SK-N-SH (cell line): Measurements from ENCODE around the gene GTF2H4. TPM values are rescaled to one million over a fixed set of nuclear protein-coding genes. Genes with fewer than 3 reads are reported as not detected.
"Not testable (repeated sequence)": the region's sequence is repeated elsewhere in the genome, so short reads cannot be mapped to it uniquely, and the experiment has no call there.

Source experiments
- CTCF ChIA-PET: fragments of 300-600, 350-600 bp; formaldehyde crosslinking; extraction: SDS; loops from one replicate; lab custom pipeline; 2021; lab: Yijun Ruan, JAX
- POLR2A ChIA-PET: fragments of 350-600 bp; sonication (Branson Sonifier 250); formaldehyde crosslinking; extraction: SDS; loops from one replicate; lab custom pipeline; 2020; ENCODE audit warnings: antibody characterized with exemption, inconsistent platforms; lab: Yijun Ruan, JAX
- DNase-seq: peaks from one replicate; pipeline ENCODE4 v3.0.0; 2012
- H2AFZ ChIP-seq: fragments of 200-600 bp; sonication (generic); 2 replicates; pipeline ENCODE4 v1.8.1; 2016; ENCODE audit warnings: antibody characterized with exemption, mild to moderate bottlenecking, low read depth
- H3F3A ChIP-seq: fragments of 200-600 bp; sonication (generic); replicated peaks from 2 replicates; pipeline ENCODE3; 2016; ENCODE audit warnings: antibody characterized with exemption, mild to moderate bottlenecking; ENCODE audit not compliant: insufficient read depth
- H3K27ac ChIP-seq, 2 experiments: fragments of 200-500 bp in 1 of 2; fragments of 200-600 bp in 1 of 2; sonication (Bioruptor generic) in 1 of 2; sonication (generic), shearing (Covaris generic) in 1 of 2; 2 replicates each; pipeline versions ENCODE4 v1.5.1 to v1.6.1; 2014 to 2016; ENCODE audit warnings: low read depth in 2 of 2, inconsistent platforms in 1 of 2, low read length in 1 of 2, mild to moderate bottlenecking in 1 of 2, mixed read lengths in 1 of 2
- H3K27me3 ChIP-seq: fragments of 200-600 bp; sonication (generic), shearing (Covaris generic); 2 replicates; pipeline ENCODE4 v1.6.1; 2016; ENCODE audit warnings: mixed run types; ENCODE audit not compliant: insufficient read depth
- H3K36me3 ChIP-seq, 2 experiments: fragments of 200-500 bp in 1 of 2; fragments of 200-600 bp in 1 of 2; sonication (Bioruptor generic) in 1 of 2; sonication (generic) in 1 of 2; replicated peaks in 1 of 2; 2 replicates each; pipeline versions ENCODE3 to v1.5.1; 2014 to 2016; ENCODE audit warnings: low read length in 1 of 2, mild to moderate bottlenecking in 1 of 2; ENCODE audit not compliant: insufficient read depth in 2 of 2, control insufficient read depth in 1 of 2
- H3K4me1 ChIP-seq, 2 experiments: fragments of 200-500 bp in 1 of 2; fragments of 200-600 bp in 1 of 2; sonication (Bioruptor generic) in 1 of 2; sonication (generic), shearing (Covaris generic) in 1 of 2; 2 replicates each; pipeline versions ENCODE4 v1.5.1 to v1.6.1; 2014 to 2016; ENCODE audit warnings: low read depth in 1 of 2, low read length in 1 of 2, mixed run types in 1 of 2; ENCODE audit not compliant: insufficient read depth in 2 of 2, control insufficient read depth in 1 of 2
- H3K4me2 ChIP-seq: fragments of 200-600 bp; sonication (generic), shearing (Covaris generic); 2 replicates; pipeline ENCODE4 v1.6.1; 2017; ENCODE audit warnings: mixed run types
- H3K4me3 ChIP-seq, 2 experiments: fragments of 200-500 bp in 1 of 2; fragments of 200-600 bp in 1 of 2; sonication (Bioruptor generic) in 1 of 2; sonication (generic), shearing (Covaris generic) in 1 of 2; 2 replicates each; pipeline versions ENCODE4 v1.5.1 to v1.8.1; 2014 to 2016; ENCODE audit warnings: low read depth in 2 of 2, inconsistent platforms in 1 of 2, low read length in 1 of 2, mild to moderate bottlenecking in 1 of 2, mixed read lengths in 1 of 2, moderate library complexity in 1 of 2
- H3K79me2 ChIP-seq: fragments of 200-600 bp; sonication (generic); 2 replicates; pipeline ENCODE4 v1.8.1; 2017; ENCODE audit warnings: mild to moderate bottlenecking; ENCODE audit not compliant: insufficient read depth
- H3K9ac ChIP-seq: fragments of 200-600 bp; sonication (generic); 2 replicates; pipeline ENCODE4 v1.6.1; 2017; ENCODE audit warnings: mixed run types
- H3K9me2 ChIP-seq: fragments of 200-600 bp; sonication (generic); 2 replicates; pipeline ENCODE4 v1.6.1; 2017; ENCODE audit warnings: mixed run types
- H3K9me3 ChIP-seq: fragments of 200-600 bp; sonication (generic); 2 replicates; pipeline ENCODE4 v1.6.1; 2017; ENCODE audit warnings: mixed run types, mild to moderate bottlenecking, moderate library complexity
- H4K20me1 ChIP-seq: fragments of 200-600 bp; sonication (generic); 2 replicates; pipeline ENCODE4 v1.6.1; 2017; ENCODE audit warnings: mild to moderate bottlenecking, mixed run types; ENCODE audit not compliant: insufficient read depth
- EP300 ChIP-seq, 2 experiments: IDR thresholded peaks; 2 replicates each; pipeline versions ENCODE4 v1.4.0 to v1.6.1; 2012; ENCODE audit warnings: borderline replicate concordance in 1 of 2, low read depth in 1 of 2, low read length in 1 of 2
- FOXJ3 ChIP-seq: sonication (generic); formaldehyde crosslinking; IDR thresholded peaks from 2 replicates; pipeline ENCODE4 v1.5.1; 2020; ENCODE audit warnings: mild to moderate bottlenecking, missing genetic modification reagents
- GABPA ChIP-seq: IDR thresholded peaks from 2 replicates; pipeline ENCODE4 v1.4.0; 2012; ENCODE audit warnings: low read depth, mild to moderate bottlenecking
- GATA2 ChIP-seq: sonication (generic); formaldehyde crosslinking; IDR thresholded peaks from 2 replicates; pipeline ENCODE4 v1.5.0; 2020; ENCODE audit warnings: mild to moderate bottlenecking, missing genetic modification reagents
- JUND ChIP-seq: IDR thresholded peaks from 2 replicates; pipeline ENCODE4 v1.4.0; 2012
- NFIC ChIP-seq: IDR thresholded peaks from 2 replicates; pipeline ENCODE4 v1.4.0; 2012; ENCODE audit warnings: borderline replicate concordance
- NRF1 ChIP-seq: IDR thresholded peaks from 2 replicates; pipeline ENCODE4 v1.6.1; 2012; ENCODE audit warnings: low read depth, mild to moderate bottlenecking, low read length
- SIN3A ChIP-seq: IDR thresholded peaks from 2 replicates; pipeline ENCODE4 v1.6.1; 2012; ENCODE audit warnings: low read depth, mild to moderate bottlenecking, low read length, moderate library complexity, borderline replicate concordance
- TAF1 ChIP-seq: IDR thresholded peaks from 2 replicates; pipeline ENCODE4 v1.6.1; 2012; ENCODE audit warnings: low read depth, mild to moderate bottlenecking, low read length, moderate library complexity, borderline replicate concordance
- TEAD4 ChIP-seq: IDR thresholded peaks from 2 replicates; pipeline ENCODE4 v1.4.0; 2012; ENCODE audit warnings: mild to moderate bottlenecking, borderline replicate concordance; ENCODE audit not compliant: insufficient read depth
- USF1 ChIP-seq: IDR thresholded peaks from 2 replicates; pipeline ENCODE4 v1.4.0; 2012; ENCODE audit warnings: low read depth, borderline replicate concordance
- WGBS: methylation state at CpG from one replicate; pipeline ENCODE4 v1.1.6; 2017; ENCODE audit warnings: low lambda C conversion rate; 5-methylcytosine and 5-hydroxymethylcytosine counted together
- polyA plus RNA-seq, 3 experiments: library from polyadenylated mRNA; depleted of rRNA; stranded (reverse); fragments of >200 nt; gene quantifications; 2 replicates each; pipeline ENCODE4 v1.2.3, GENCODE V29; 2012
- TF ChIP-seq, protein P1 (sequence below): fragments of 150-350 bp; IDR thresholded peaks from 2 replicates; pipeline ENCODE4 v1.6.1; 2016; ENCODE audit warnings: mild to moderate bottlenecking, low read depth, low read length

Gene GTF2H4
- polyA plus RNA-seq, 1 of the 3 experiments (the other 2 are of a cell fraction): 30.7 TPM

GRCh38 chr6:30902709-30903108 lies 5.3 kb upstream of the GTF2H4 start:
- no peak overlapping the region for H3K4me2 ChIP-seq
- no peaks in the 10 kb centered on the region for H3K9me2 ChIP-seq
- ChIA-PET POLR2A (no interaction called here), CTCF (interaction anchor here (1.0 kb wide), 1 partner anchor 13 kb away, joined by 3 read pairs; no protein-coding TSS in a partner anchor)
- H3K27me3 ChIP-seq: no peaks in the 10 kb centered on the region
- WGBS: 60% methylated on average over 5 of the region's 5 CpGs
- TF ChIP-seq NRF1 (no peak), USF1 (no peak), JUND (no peak), FOXJ3 (CRISPR knock-in tag) (no peak)
- no peak for DNase-seq
- H3K27ac ChIP-seq: no peak overlapping the region
- no peak overlapping the region for H3K9ac ChIP-seq
- no peaks in the 10 kb centered on the region for H3K79me2 ChIP-seq
- peaks cover 6 to 21% of the 10 kb centered on the region in 2 experiments for H3K36me3 ChIP-seq
- no peak overlapping the region for H3K4me3 ChIP-seq
- H2AFZ ChIP-seq: no peak overlapping the region
- no peaks in the 10 kb centered on the region for H3K9me3 ChIP-seq
- H3F3A ChIP-seq: peaks cover 12% of the 10 kb centered on the region
- H4K20me1 ChIP-seq: no peaks in the 10 kb centered on the region
- H3K4me1 ChIP-seq: no peaks in the 10 kb centered on the region

GRCh38 chr6:30903236-30903635 lies 4.8 kb upstream of the GTF2H4 start:
- ChIA-PET POLR2A (interaction anchor here (0.7 kb wide), 1 partner anchor 122 kb away, joined by 3 read pairs; no protein-coding TSS in a partner anchor), CTCF (no interaction called here)
- H2AFZ ChIP-seq: no peak overlapping the region
- no peaks in the 10 kb centered on the region for H3K27me3 ChIP-seq
- peaks cover 12% of the 10 kb centered on the region for H3F3A ChIP-seq
- no peak overlapping the region for H3K27ac ChIP-seq
- 94% methylated on average over 4 of the region's 4 CpGs for WGBS
- H3K36me3 ChIP-seq: peaks cover 6 to 16% of the 10 kb centered on the region in 2 experiments
- no peak overlapping the region for H3K4me3 ChIP-seq
- no peaks in the 10 kb centered on the region for H3K9me3 ChIP-seq
- H4K20me1 ChIP-seq: no peaks in the 10 kb centered on the region
- no peaks in the 10 kb centered on the region for H3K9me2 ChIP-seq
- DNase-seq: no peak
- H3K9ac ChIP-seq: no peak overlapping the region
- TF ChIP-seq EP300 (IDR thresholded peaks at IDR 0.05; ENCODE audit: borderline replicate concordance in 1 of 2, low read depth in 1 of 2, low read length in 1 of 2) (no peak), JUND (no peak), GABPA (no peak), SIN3A (no peak), NFIC (no peak), TEAD4 (no peak), USF1 (no peak), TAF1 (no peak), GATA2 (no peak)
- TF ChIP-seq, protein P1, sequence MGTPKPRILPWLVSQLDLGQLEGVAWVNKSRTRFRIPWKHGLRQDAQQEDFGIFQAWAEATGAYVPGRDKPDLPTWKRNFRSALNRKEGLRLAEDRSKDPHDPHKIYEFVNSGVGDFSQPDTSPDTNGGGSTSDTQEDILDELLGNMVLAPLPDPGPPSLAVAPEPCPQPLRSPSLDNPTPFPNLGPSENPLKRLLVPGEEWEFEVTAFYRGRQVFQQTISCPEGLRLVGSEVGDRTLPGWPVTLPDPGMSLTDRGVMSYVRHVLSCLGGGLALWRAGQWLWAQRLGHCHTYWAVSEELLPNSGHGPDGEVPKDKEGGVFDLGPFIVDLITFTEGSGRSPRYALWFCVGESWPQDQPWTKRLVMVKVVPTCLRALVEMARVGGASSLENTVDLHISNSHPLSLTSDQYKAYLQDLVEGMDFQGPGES: no peak
- TF ChIP-seq, all 33 proteins: peak for 0
- no peak overlapping the region for H3K4me2 ChIP-seq
- H3K79me2 ChIP-seq: peaks cover 2% of the 10 kb centered on the region
- H3K4me1 ChIP-seq: no peaks in the 10 kb centered on the region

DNA sequence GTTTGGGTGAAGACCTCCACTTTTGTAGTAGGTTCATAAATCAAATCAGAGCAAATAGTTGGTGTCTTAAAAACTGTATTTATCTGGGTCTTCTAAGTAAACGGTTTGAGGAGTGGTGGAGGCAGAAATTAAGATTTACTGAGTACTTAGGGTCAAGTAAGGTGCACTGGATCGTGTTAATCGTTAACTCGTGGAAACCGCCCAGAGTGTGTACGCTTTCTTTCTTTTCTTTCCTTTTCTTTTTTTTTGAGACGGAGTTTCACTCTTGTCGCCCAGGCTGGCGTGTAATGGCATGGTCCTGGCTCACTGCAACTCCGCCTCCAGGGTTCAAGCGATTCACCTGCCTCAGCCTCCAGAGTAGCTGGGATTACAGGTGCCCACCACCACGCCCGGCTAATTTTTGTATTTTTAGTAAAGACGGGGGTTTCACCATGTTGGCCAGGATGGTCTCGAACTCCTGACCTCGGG lies 683 bp upstream of the GTF2H4 start:
- WGBS: 43% methylated on average over 16 of the region's 16 CpGs
- peak overlapping the region; percentile 78; the same call in 1 of the 2 replicates for H2AFZ ChIP-seq
- DNase-seq, H3K9me2 ChIP-seq, H4K20me1 ChIP-seq, H3K27ac ChIP-seq, H3K27me3 ChIP-seq, H3K4me1 ChIP-seq, H3K9me3 ChIP-seq: not testable (repeated sequence)
- peaks cover 17% of the 10 kb centered on the region for H3K79me2 ChIP-seq
- CTCF ChIA-PET: interaction anchor here (1.0 to 1.5 kb wide), 4 partner anchors 11 to 235 kb away, joined by 3 to 5 read pairs (median 3); partner anchors contain the start of gene DHX16
- peak overlapping the region; percentile 40; the same call in 1 of the 2 replicates for H3K9ac ChIP-seq
- H3K4me3 ChIP-seq: peak overlapping the region; percentile 87 to 98
- 0 out of 2 replicates have a peak overlapping the region, but pooled peaks have one; percentile 48 for H3K4me2 ChIP-seq
- POLR2A ChIA-PET: interaction anchor here (0.6 to 1.4 kb wide), 4 partner anchors 12 to 141 kb away, joined by 3 to 4 read pairs (median 4); partner anchors contain the start of gene DDR1
- H3K36me3 ChIP-seq: peaks cover 17 to 26% of the 10 kb centered on the region in 2 experiments
- H3F3A ChIP-seq: peaks cover 12% of the 10 kb centered on the region
